ENCODE results near the gene ESR1. TPM values are rescaled to one million over a fixed set of nuclear protein-coding genes. Genes with fewer than 3 reads are reported as not detected.
"Not testable (repeated sequence)": the region's sequence is repeated elsewhere in the genome, so short reads cannot be mapped to it uniquely, and the experiment has no call there.

Gene ESR1
- total and polyA plus RNA-seq, 12 donors: 0.09 to 1.9 (median 1.2) TPM

DNA sequence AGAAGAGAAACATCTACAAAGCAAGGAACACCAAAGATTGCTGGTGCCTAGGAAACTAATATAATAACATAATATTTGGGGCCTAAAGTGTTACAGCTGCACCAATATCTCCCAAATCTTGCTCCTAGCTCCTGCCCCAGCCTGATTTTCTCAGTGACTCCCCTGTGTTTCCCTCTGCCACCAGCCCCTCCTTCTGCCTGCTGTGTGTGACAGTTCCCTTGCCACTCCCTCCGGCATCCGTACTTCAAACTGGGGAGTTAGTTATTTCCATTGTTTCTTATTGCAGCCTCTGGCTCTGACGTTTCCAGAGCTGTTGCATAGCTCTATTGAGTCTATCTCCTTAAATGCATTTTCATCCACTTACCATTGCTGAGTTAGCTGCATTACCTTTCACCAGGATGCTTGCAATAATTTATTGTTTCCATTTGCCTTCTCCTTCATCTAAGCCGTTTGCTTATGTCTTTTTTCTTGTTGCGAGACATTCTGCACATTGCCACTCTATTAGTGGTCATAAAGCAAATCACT, 43.1 kb downstream of the ESR1 start:
- intact Hi-C loops (cut with DNase I): no loop called here
- TF ChIP-seq, protein P1, sequence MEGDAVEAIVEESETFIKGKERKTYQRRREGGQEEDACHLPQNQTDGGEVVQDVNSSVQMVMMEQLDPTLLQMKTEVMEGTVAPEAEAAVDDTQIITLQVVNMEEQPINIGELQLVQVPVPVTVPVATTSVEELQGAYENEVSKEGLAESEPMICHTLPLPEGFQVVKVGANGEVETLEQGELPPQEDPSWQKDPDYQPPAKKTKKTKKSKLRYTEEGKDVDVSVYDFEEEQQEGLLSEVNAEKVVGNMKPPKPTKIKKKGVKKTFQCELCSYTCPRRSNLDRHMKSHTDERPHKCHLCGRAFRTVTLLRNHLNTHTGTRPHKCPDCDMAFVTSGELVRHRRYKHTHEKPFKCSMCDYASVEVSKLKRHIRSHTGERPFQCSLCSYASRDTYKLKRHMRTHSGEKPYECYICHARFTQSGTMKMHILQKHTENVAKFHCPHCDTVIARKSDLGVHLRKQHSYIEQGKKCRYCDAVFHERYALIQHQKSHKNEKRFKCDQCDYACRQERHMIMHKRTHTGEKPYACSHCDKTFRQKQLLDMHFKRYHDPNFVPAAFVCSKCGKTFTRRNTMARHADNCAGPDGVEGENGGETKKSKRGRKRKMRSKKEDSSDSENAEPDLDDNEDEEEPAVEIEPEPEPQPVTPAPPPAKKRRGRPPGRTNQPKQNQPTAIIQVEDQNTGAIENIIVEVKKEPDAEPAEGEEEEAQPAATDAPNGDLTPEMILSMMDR (IDR thresholded peaks at IDR 0.05): no peak
- Histone ChIP-seq H3K36me3 (no peaks in the 10 kb centered on the region), H3K27ac (no peak overlapping the region), H3K4me1 (no peaks in the 10 kb centered on the region), H3K9me3 (no peaks in the 10 kb centered on the region), H3K4me3 (no peak overlapping the region), H3K27me3 (no peaks in the 10 kb centered on the region)
- no peak for DNase-seq
- WGBS, 2 donors: 54 to 59% methylated on average over 5 of the region's 5 CpGs
- ATAC-seq: no peak

DNA sequence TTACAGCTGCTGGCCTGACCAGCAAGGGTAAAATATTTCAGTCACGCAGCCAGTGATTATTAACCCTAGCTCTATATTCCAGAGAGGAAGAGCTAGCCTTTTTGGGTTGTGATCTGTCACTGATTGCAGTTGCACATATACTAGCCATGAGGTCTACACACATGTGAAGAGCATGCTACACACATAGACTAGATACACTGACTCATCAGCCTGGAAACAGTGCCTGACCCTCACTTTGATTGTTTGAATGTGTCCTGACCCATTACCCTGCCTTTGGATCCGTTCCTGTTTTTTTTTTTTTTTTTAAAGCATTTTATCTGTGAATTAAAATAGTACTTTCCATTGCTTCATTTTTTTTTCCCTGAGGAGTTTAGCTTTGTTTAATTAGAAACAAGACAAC, 50.8 kb downstream of the ESR1 start:
- Histone ChIP-seq H3K4me3 (no peak overlapping the region), H3K27me3 (peaks cover 0 to 5% (median 0%) of the 10 kb centered on the region in 7 donors), H3K36me3 (no peaks in the 10 kb centered on the region), H3K9me3 (no peaks in the 10 kb centered on the region), H3K27ac (no peak overlapping the region), H3K4me1 (no peaks in the 10 kb centered on the region)
- ATAC-seq: peak in 4 of 8 donors; percentile 26 to 56 (median 38)
- TF ChIP-seq, protein P1 (IDR thresholded peaks at IDR 0.05): no peak
- DNase-seq: no peak
- intact Hi-C loops (cut with DNase I): no loop called here
- WGBS, 2 donors: 44 to 54% methylated on average over 2 of the region's 2 CpGs

DNA sequence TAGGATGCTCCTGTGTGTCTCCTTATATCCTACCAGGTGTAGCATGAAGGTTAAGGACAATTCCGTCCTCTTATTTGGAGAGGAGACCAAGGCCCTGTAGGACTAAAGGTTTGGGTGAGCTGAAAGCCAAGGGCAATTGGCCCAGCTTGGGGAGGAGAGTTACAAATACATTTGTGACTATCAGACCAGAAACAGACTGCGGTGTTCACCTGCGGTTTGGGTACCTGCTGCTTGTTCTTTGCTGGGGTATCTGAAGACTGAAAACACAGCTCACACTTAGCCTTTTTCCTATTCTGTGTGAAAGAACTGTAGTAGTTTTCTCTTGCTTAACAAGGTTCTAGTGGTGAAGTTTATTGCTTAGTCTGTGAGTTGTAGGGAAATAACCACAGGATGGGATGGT, 55.0 kb downstream of the ESR1 start:
- no peaks in the 10 kb centered on the region for H3K4me1 ChIP-seq
- H3K9me3 ChIP-seq: peaks cover 0 to 6% (median 0%) of the 10 kb centered on the region in 11 donors
- no peak overlapping the region for H3K4me3 ChIP-seq
- H3K27me3 ChIP-seq: peaks cover 0 to 5% (median 0%) of the 10 kb centered on the region in 7 donors
- H3K27ac ChIP-seq: no peak overlapping the region
- no peaks in the 10 kb centered on the region for H3K36me3 ChIP-seq
- 91 to 93% methylated on average over 3 of the region's 3 CpGs for WGBS, 2 donors
- DNase-seq (no peak), ATAC-seq (no peak)
- intact Hi-C loops (cut with DNase I): no loop called here
- TF ChIP-seq, protein P1 (IDR thresholded peaks at IDR 0.05): no peak

DNA sequence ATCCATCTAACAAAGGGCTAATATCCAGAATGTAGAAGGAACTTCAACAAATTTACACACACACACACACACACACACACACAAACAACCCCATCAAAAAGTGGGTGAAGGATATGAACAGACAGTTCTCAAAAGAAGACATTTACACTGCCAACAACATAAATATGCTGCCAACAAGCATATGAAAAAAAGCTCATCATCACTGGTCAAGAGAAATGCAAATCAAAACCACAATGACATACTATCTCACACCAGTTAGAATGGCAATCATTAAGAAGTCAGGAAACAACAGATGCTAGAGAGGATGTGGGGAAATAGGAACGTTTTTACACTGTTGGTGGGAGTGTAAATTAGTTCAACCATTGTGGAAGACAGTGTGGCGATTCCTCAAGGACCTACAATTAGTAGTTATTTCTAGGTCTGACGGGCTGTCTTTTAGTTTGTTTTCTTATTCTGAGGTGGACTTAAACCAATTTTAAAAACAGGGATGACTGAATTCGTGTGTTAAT, 59.9 kb downstream of the ESR1 start:
- intact Hi-C loops (cut with DNase I); H3K27me3 ChIP-seq: not testable (repeated sequence)
- 50 to 59% methylated on average over 4 of the region's 4 CpGs for WGBS, 2 donors

DNA sequence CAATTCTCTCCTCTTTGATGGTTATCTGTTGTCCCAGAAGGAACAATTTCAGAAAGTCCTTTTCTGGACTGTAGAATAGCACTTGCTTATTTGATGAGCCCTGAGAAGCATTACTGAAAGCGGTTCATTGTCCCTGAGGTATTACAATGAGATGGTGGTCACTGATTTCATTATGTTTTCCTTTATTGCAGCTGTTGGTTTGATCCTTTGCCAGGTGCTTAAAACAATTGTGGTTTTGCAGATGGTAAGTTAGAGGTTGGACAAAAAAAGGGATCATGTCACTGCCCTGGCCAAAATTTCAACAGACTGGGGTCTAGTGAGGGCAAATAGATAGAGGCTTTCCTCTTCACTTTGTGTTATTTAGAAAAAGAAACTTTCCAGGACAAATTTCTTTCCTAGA, 61.9 kb downstream of the ESR1 start:
- no peak overlapping the region for H3K4me3 ChIP-seq
- no peaks in the 10 kb centered on the region for H3K4me1 ChIP-seq
- H3K27me3 ChIP-seq: no peaks in the 10 kb centered on the region
- WGBS, 2 donors: 44 to 65% methylated on average over 1 of the region's 1 CpG
- DNase-seq (no peak), ATAC-seq (no peak)
- no peaks in the 10 kb centered on the region for H3K36me3 ChIP-seq
- intact Hi-C loops (cut with DNase I): no loop called here
- H3K27ac ChIP-seq: no peak overlapping the region
- TF ChIP-seq, protein P1 (IDR thresholded peaks at IDR 0.05): no peak
- H3K9me3 ChIP-seq: peaks cover 0 to 6% (median 0%) of the 10 kb centered on the region in 11 donors

More for the DNA sequence above, 59.9 kb downstream of the ESR1 start:
- not testable (repeated sequence) for H3K27ac ChIP-seq, H3K4me3 ChIP-seq, H3K9me3 ChIP-seq, ATAC-seq, H3K36me3 ChIP-seq, H3K4me1 ChIP-seq, DNase-seq

All from heart right ventricle (tissue), 16 donors.